Breast epithelium (tissue), 3 donors: Measurements from ENCODE around the gene MPDZ.

Source experiments
- POLR2A ChIP-seq: fragments of 450-650 bp; IDR thresholded peaks from one replicate; pipeline ENCODE4 v1.6.1; 2016; ENCODE audit warnings: antibody characterized with exemption, mild to moderate bottlenecking, moderate library complexity
- TF ChIP-seq, protein P1 (sequence below), 3 donors: fragments of 450-650 bp; IDR thresholded peaks; one replicate each; pipeline ENCODE4 v1.5.1; 2016 to 2017; ENCODE audit warnings: antibody characterized with exemption in 3 of 3, mild to moderate bottlenecking in 3 of 3, moderate library complexity in 3 of 3

DNA sequence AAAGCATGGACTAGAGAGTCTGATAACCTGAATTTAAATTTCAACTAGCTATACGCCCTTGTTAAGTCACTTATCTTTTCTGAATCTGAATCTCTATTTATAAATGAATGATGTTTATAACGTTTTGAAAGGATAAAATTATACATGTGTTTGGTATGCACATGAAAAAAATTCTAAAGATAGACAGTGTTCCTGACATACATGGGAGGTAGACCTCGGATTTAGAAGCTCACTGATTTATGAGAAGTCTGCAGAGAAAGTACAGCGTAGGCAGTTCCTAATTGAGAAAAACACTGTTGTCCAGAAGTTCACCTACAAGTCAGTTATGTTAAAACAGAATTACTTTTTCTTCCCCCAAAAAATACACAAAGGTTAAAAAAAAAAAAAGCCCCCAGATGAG, 26.6 kb downstream of the MPDZ start:
- TF ChIP-seq, protein P1, sequence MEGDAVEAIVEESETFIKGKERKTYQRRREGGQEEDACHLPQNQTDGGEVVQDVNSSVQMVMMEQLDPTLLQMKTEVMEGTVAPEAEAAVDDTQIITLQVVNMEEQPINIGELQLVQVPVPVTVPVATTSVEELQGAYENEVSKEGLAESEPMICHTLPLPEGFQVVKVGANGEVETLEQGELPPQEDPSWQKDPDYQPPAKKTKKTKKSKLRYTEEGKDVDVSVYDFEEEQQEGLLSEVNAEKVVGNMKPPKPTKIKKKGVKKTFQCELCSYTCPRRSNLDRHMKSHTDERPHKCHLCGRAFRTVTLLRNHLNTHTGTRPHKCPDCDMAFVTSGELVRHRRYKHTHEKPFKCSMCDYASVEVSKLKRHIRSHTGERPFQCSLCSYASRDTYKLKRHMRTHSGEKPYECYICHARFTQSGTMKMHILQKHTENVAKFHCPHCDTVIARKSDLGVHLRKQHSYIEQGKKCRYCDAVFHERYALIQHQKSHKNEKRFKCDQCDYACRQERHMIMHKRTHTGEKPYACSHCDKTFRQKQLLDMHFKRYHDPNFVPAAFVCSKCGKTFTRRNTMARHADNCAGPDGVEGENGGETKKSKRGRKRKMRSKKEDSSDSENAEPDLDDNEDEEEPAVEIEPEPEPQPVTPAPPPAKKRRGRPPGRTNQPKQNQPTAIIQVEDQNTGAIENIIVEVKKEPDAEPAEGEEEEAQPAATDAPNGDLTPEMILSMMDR (IDR thresholded peaks at IDR 0.05) = no peak
- no peak for TF ChIP-seq POLR2A
